HCT116 (cell line): ENCODE measurements around the gene FAM89B. TPM values are rescaled to one million over a fixed set of nuclear protein-coding genes. Genes with fewer than 3 reads are reported as not detected.
A peak's percentile ranks its signal among the peaks of the same experiment; 100 is the strongest.

Experiments
- ATAC-seq: fragments of 200-7000 bp; cut with Tn5 transposase; 2 replicates; pipeline ENCODE4 v1.9.1; 2020; ENCODE audit warnings: mild to moderate bottlenecking, moderate library complexity
- BruUV-seq: library from RNA; stranded (reverse); fragments of 400-500 nt; replicated peaks from 2 replicates; lab custom pipeline; 2021; lab: Mats Ljungman, UMichigan
- CTCF ChIA-PET: fragments of 300-600 bp; sonication (Branson Sonifier 250); formaldehyde crosslinking; loops from one replicate; lab custom pipeline; 2021; ENCODE audit warnings: antibody characterized with exemption; lab: Charles Lee
- POLR2A ChIA-PET: fragments of 300-600, 350-600 bp; sonication (Branson Sonifier 250); formaldehyde crosslinking; loops from one replicate; lab custom pipeline; 2021; ENCODE audit warnings: antibody characterized with exemption; lab: Charles Lee
- RAD21 ChIA-PET, 2 experiments: fragments of 300-600 bp; sonication (Branson Sonifier 250); formaldehyde crosslinking; loops; one replicate each; lab custom pipeline; 2023; ENCODE audit warnings: low total read pairs in 2 of 2; ENCODE audit not compliant: uncharacterized antibody in 2 of 2, unreplicated experiment in 2 of 2, low non-redundant PET in 1 of 2; lab: Charles Lee
- DNase-seq: peaks from one replicate; pipeline ENCODE4 v3.0.0-alpha.2; 2010; ENCODE audit warnings: low read depth, low spot score
- H2AFZ ChIP-seq: fragments of 200-600 bp; shearing (Covaris generic), sonication (generic); 2 replicates; pipeline ENCODE4 v1.6.1; 2017; ENCODE audit warnings: low read depth, mixed run types, mixed read lengths, antibody characterized with exemption, low read length; ENCODE audit not compliant: poor library complexity, severe bottlenecking
- H3K27ac ChIP-seq: 2 replicates; pipeline ENCODE4 v1.5.1; 2012; ENCODE audit warnings: low read depth, low read length
- H3K27me3 ChIP-seq: fragments of 200-600 bp; sonication (generic); 2 replicates; pipeline ENCODE4 v1.6.1; 2016; ENCODE audit warnings: mixed run types, low read length, mixed read lengths; ENCODE audit not compliant: insufficient read depth
- H3K36me3 ChIP-seq, 2 experiments: fragments of 200-500 bp in 1 of 2; fragments of 200-600 bp in 1 of 2; sonication (Bioruptor generic) in 1 of 2; sonication (generic) in 1 of 2; 2 replicates each; pipeline versions ENCODE4 v1.5.1 to v1.6.1; 2014 to 2016; ENCODE audit warnings: low read length in 2 of 2, inconsistent platforms in 1 of 2, mixed read lengths in 1 of 2, mixed run types in 1 of 2; ENCODE audit not compliant: insufficient read depth in 2 of 2, control insufficient read depth in 1 of 2
- H3K4me1 ChIP-seq, 2 experiments: fragments of 200-600 bp in 1 of 2; sonication (generic) in 1 of 2; 2 replicates each; pipeline versions ENCODE4 v1.5.1 to v1.6.1; 2012 to 2017; ENCODE audit warnings: low read length in 2 of 2, inconsistent platforms in 1 of 2, mild to moderate bottlenecking in 1 of 2, mixed read lengths in 1 of 2, mixed run types in 1 of 2, moderate library complexity in 1 of 2; ENCODE audit not compliant: insufficient read depth in 2 of 2, control insufficient read depth in 1 of 2
- H3K4me2 ChIP-seq: fragments of 200-600 bp; sonication (generic); 2 replicates; pipeline ENCODE4 v1.6.1; 2017; ENCODE audit warnings: mixed run types, low read length, mixed read lengths
- H3K4me3 ChIP-seq, 2 experiments: fragments of 200-600 bp in 1 of 2; sonication (generic) in 1 of 2; replicated peaks in 1 of 2; 2 replicates each; pipeline ENCODE4 v1.5.1; 2011 to 2016; ENCODE audit warnings: low read length in 2 of 2, control low read depth in 1 of 2, low read depth in 1 of 2, mild to moderate bottlenecking in 1 of 2, mixed read lengths in 1 of 2, mixed run types in 1 of 2
- H3K79me2 ChIP-seq: fragments of 200-600 bp; sonication (generic); 2 replicates; pipeline ENCODE4 v1.6.1; 2017; ENCODE audit warnings: mild to moderate bottlenecking, mixed run types, low read length, moderate library complexity, mixed read lengths; ENCODE audit not compliant: insufficient read depth
- H3K9ac ChIP-seq: fragments of 200-600 bp; sonication (generic); 2 replicates; pipeline ENCODE4 v1.6.1; 2016; ENCODE audit warnings: low read length, mixed read lengths
- H3K9me2 ChIP-seq: fragments of 200-600 bp; sonication (generic), shearing (Covaris generic); 2 replicates; pipeline ENCODE4 v1.6.1; 2017; ENCODE audit warnings: mixed run types, mild to moderate bottlenecking, moderate library complexity; ENCODE audit not compliant: insufficient read depth
- H3K9me3 ChIP-seq, 2 experiments: fragments of 200-500 bp in 1 of 2; fragments of 200-600 bp in 1 of 2; sonication (Bioruptor generic) in 1 of 2; sonication (generic) in 1 of 2; 2 replicates each; pipeline ENCODE4 v1.6.1; 2014 to 2017; ENCODE audit warnings: low read length in 2 of 2, mixed read lengths in 2 of 2, inconsistent platforms in 1 of 2, low read depth in 1 of 2, mild to moderate bottlenecking in 1 of 2, mixed run types in 1 of 2, moderate library complexity in 1 of 2; ENCODE audit not compliant: control insufficient read depth in 1 of 2, insufficient read depth in 1 of 2
- H4K20me1 ChIP-seq: fragments of 200-600 bp; sonication (generic), shearing (Covaris generic); 2 replicates; pipeline ENCODE4 v1.6.1; 2017; ENCODE audit warnings: mixed run types, mild to moderate bottlenecking, moderate library complexity; ENCODE audit not compliant: insufficient read depth
- CEBPB ChIP-seq: IDR thresholded peaks from 2 replicates; pipeline ENCODE4 v1.6.1; 2012; ENCODE audit warnings: low read depth
- CTCF ChIP-seq, 3 experiments: fragments of 200-600 bp in 1 of 3; sonication (generic) in 1 of 3; IDR thresholded peaks in 2 of 3; conservative IDR thresholded peaks in 1 of 3; 2 replicates each; pipeline ENCODE4 v1.5.1; 2012 to 2017; ENCODE audit warnings: low read depth in 2 of 3, low read length in 2 of 3, antibody characterized with exemption in 1 of 3, borderline replicate concordance in 1 of 3, control low read depth in 1 of 3, mild to moderate bottlenecking in 1 of 3, mixed read lengths in 1 of 3, mixed run types in 1 of 3, moderate library complexity in 1 of 3; ENCODE audit not compliant: insufficient read depth in 1 of 3
- EZH2phosphoT487 ChIP-seq: fragments of 200-600 bp; IDR thresholded peaks from 2 replicates; pipeline ENCODE4 v1.6.1; 2018; ENCODE audit warnings: antibody characterized with exemption, borderline replicate concordance
- POLR2A ChIP-seq: IDR thresholded peaks from 2 replicates; pipeline ENCODE4 v1.7.0; 2011; ENCODE audit warnings: borderline replicate concordance; ENCODE audit not compliant: insufficient read depth, insufficient read length; ENCODE audit errors: extremely low read depth
- ZNF274 ChIP-seq: fragments of 200-500 bp; sonication (Bioruptor generic); IDR thresholded peaks from 2 replicates; pipeline ENCODE4 v1.6.1; 2014; ENCODE audit warnings: mild to moderate bottlenecking, low read depth, low read length, inconsistent platforms
- intact Hi-C: fragments of 100-400 bp; cut with micrococcal nuclease; formaldehyde crosslinking; loops from 2 replicates; pipeline ENCODE4 v1.10.0; 2022
- total RNA-seq: library from RNA; stranded (reverse); gene quantifications from one replicate; pipeline ENCODE4 v1.2.1, GENCODE V29; 2021; ENCODE audit not compliant: unreplicated experiment
- TF ChIP-seq, protein P1 (sequence below): IDR thresholded peaks from 2 replicates; pipeline ENCODE4 v1.6.1; 2012; ENCODE audit warnings: low read depth

Gene FAM89B
- total RNA-seq, 1 experiment from 2014 or later = 60.0 TPM

DNA sequence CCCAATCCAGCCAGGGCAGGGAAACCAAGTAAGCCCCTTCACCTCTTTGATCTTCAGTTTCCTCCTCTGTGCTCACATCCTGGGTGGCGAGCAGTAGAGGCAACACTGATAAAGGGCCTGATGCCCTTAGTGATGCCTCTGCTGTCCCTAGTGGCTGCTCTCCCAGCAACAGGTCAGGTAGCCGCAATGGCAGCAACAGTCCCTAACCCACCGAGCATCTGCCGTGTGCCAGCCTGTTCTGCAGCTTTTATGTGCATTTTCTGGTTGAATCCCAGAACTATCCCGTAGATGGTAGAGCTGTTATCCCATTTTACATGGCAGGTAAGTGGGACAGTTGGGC lies 42.2 kb upstream of the FAM89B start:
- CTCF ChIA-PET = interaction anchor here (0.7 kb wide), 1 partner anchor 1408 kb away, joined by 3 read pairs; no protein-coding TSS in a partner anchor

More for the DNA sequence above, 42.2 kb upstream of the FAM89B start:
- Histone ChIP-seq H3K36me3 (peaks cover 11 to 42% of the 10 kb centered on the region in 2 experiments; a peak in 3 of 4 replicates), H3K4me1 (peaks cover 0 to 11% of the 10 kb centered on the region in 2 experiments; a peak in 2 of 4 replicates), H3K27ac (no peak overlapping the region), H3K79me2 (peaks cover 20% of the 10 kb centered on the region), H3K4me2 (no peak overlapping the region), H3K9me3 (no peaks in the 10 kb centered on the region), H2AFZ (no peak overlapping the region), H3K4me3 (no peak overlapping the region), H3K9ac (no peak overlapping the region), H3K9me2 (no peaks in the 10 kb centered on the region), H3K27me3 (no peaks in the 10 kb centered on the region), H4K20me1 (no peaks in the 10 kb centered on the region)
- DNase-seq (no peak), ATAC-seq (peak; percentile 76)
- intact Hi-C loops = no loop called here
- POLR2A ChIA-PET = interaction anchor here (2.3 kb wide), 1 partner anchor 11 kb away, joined by 8 read pairs; no protein-coding TSS in a partner anchor
- no TSS peak for BruUV-seq
- TF ChIP-seq ZNF274 (no peak), EZH2phosphoT487 (no peak), POLR2A (no peak), CEBPB (no peak), CTCF (IDR thresholded peaks at IDR 0.05 in 2 of 3, conservative IDR thresholded peaks at IDR 0.05 in 1 of 3; ENCODE audit: borderline replicate concordance in 1 of 3, insufficient read depth in 1 of 3, low read depth in 2 of 3, low read length in 2 of 3) (peak in 2 of 3 experiments; percentile 57 to 65; a peak in 4 of 6 replicates)
- TF ChIP-seq, protein P1, sequence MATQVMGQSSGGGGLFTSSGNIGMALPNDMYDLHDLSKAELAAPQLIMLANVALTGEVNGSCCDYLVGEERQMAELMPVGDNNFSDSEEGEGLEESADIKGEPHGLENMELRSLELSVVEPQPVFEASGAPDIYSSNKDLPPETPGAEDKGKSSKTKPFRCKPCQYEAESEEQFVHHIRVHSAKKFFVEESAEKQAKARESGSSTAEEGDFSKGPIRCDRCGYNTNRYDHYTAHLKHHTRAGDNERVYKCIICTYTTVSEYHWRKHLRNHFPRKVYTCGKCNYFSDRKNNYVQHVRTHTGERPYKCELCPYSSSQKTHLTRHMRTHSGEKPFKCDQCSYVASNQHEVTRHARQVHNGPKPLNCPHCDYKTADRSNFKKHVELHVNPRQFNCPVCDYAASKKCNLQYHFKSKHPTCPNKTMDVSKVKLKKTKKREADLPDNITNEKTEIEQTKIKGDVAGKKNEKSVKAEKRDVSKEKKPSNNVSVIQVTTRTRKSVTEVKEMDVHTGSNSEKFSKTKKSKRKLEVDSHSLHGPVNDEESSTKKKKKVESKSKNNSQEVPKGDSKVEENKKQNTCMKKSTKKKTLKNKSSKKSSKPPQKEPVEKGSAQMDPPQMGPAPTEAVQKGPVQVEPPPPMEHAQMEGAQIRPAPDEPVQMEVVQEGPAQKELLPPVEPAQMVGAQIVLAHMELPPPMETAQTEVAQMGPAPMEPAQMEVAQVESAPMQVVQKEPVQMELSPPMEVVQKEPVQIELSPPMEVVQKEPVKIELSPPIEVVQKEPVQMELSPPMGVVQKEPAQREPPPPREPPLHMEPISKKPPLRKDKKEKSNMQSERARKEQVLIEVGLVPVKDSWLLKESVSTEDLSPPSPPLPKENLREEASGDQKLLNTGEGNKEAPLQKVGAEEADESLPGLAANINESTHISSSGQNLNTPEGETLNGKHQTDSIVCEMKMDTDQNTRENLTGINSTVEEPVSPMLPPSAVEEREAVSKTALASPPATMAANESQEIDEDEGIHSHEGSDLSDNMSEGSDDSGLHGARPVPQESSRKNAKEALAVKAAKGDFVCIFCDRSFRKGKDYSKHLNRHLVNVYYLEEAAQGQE = no peak
- RAD21 ChIA-PET = no interaction called here
